Spleen (tissue), 11 donors: ENCODE measurements around the gene PSME1. TPM values are rescaled to one million over a fixed set of nuclear protein-coding genes. Genes with fewer than 3 reads are reported as not detected.

Experiments
- DNase-seq: peaks from one replicate; pipeline ENCODE4 v3.0.0-alpha.2; 2020
- H3K27ac ChIP-seq, 8 donors: fragments of 200-600 bp; sonication (generic) in 7 of 8; 1 replicate in 4 of 8; 2 replicates in 4 of 8; pipeline versions ENCODE4 v1.5.0 to v1.8.0; 2016 to 2021; ENCODE audit warnings: inconsistent platforms in 4 of 8, mild to moderate bottlenecking in 4 of 8, moderate library complexity in 1 of 8
- H3K27me3 ChIP-seq, 7 donors: fragments of 200-600 bp; sonication (generic) in 6 of 7; replicated peaks in 1 of 7; 1 replicate in 4 of 7; 2 replicates in 3 of 7; pipeline versions ENCODE4 v1.5.0 to v1.8.0; 2016 to 2021; ENCODE audit warnings: inconsistent platforms in 3 of 7, mild to moderate bottlenecking in 1 of 7
- H3K36me3 ChIP-seq, 6 donors: fragments of 200-600 bp; sonication (generic) in 5 of 6; 1 replicate in 4 of 6; 2 replicates in 2 of 6; pipeline versions ENCODE4 v1.5.0 to v1.8.0; 2016 to 2021; ENCODE audit warnings: inconsistent platforms in 2 of 6
- H3K4me1 ChIP-seq, 6 donors: fragments of 200-600 bp; sonication (generic) in 5 of 6; 1 replicate in 3 of 6; 2 replicates in 3 of 6; pipeline versions ENCODE4 v1.5.0 to v1.8.0; 2016 to 2021; ENCODE audit warnings: inconsistent platforms in 3 of 6
- H3K4me3 ChIP-seq, 8 donors: fragments of 200-600 bp; sonication (generic) in 7 of 8; 1 replicate in 4 of 8; 2 replicates in 4 of 8; pipeline versions ENCODE4 v1.5.0 to v1.8.0; 2016 to 2021; ENCODE audit warnings: inconsistent platforms in 4 of 8, mild to moderate bottlenecking in 4 of 8, moderate library complexity in 2 of 8
- H3K9me3 ChIP-seq, 8 donors: fragments of 200-600 bp; sonication (generic) in 7 of 8; 1 replicate in 4 of 8; 2 replicates in 4 of 8; pipeline versions ENCODE4 v1.5.0 to v1.8.0; 2016 to 2021; ENCODE audit warnings: inconsistent platforms in 4 of 8
- POLR2A ChIP-seq, 3 donors: fragments of 450-650 bp; IDR thresholded peaks; one replicate each; pipeline ENCODE4 v1.5.1; 2017; ENCODE audit warnings: antibody characterized with exemption in 3 of 3, mild to moderate bottlenecking in 1 of 3
- POLR2AphosphoS5 ChIP-seq, 3 donors: sonication (generic); formaldehyde crosslinking; IDR thresholded peaks; one replicate each; pipeline ENCODE4 v1.5.1; 2017; ENCODE audit warnings: antibody characterized with exemption in 3 of 3
- WGBS, 5 donors: extraction: QIAGEN DNeasy Blood & Tissue Kit in 3 of 5; methylation state at CpG; one replicate each; pipeline versions ENCODE4 v1.1.5 to v1.1.7; 2013 to 2018; 5-methylcytosine and 5-hydroxymethylcytosine counted together
- intact Hi-C: fragments of 100-400 bp; cut with DNase I; formaldehyde crosslinking; loops from one replicate; pipeline ENCODE4 v1.15.0; 2023; ENCODE audit warnings: low total_unique reads
- polyA plus RNA-seq, 3 donors: library from polyadenylated mRNA; stranded (reverse); fragments of 200-250 nt; gene quantifications; one replicate each; pipeline ENCODE4 v1.2.1, GENCODE V29; 2013
- total RNA-seq, 7 donors: library from RNA; depleted of rRNA in 3 of 7; stranded (reverse); fragments of >200 nt in 3 of 7; fragmentation: NEBNext Ultra II Directional in 4 of 7; extraction: Animal tissue kit (Norgen Biotek cat#: 25700) in 4 of 7; gene quantifications; one replicate each; pipeline versions ENCODE4 v1.1.0 to v1.2.1, GENCODE V29; 2016 to 2021
- TF ChIP-seq, protein P1 (sequence below), 11 experiments: fragments of 200-600 bp in 7 of 11; fragments of 450-650 bp in 4 of 11; sonication (generic) in 4 of 11; IDR thresholded peaks in 8 of 11; conservative IDR thresholded peaks in 3 of 11; 1 replicate in 7 of 11; 2 replicates in 4 of 11; pipeline versions ENCODE4 v1.4.0 to v1.8.0; 2016 to 2021; ENCODE audit warnings: antibody characterized with exemption in 11 of 11, inconsistent platforms in 4 of 11, mild to moderate bottlenecking in 1 of 11
- donor health status: healthy with polysubstance abuse.
- donor health status: DM: no; HTN: no; CAD: no; lungs with moderate emphysema.
- donor health status: DM: no; HTN: no; CAD: no.
- donor health status: Bipolar disorder and iron deficiency.
- donor health status: healthy.
- donor health status: DM: no; HTN: no; CAD: no.
- donor health status: DM: yes; HTN: yes; CAD: no.

Gene PSME1
- total and polyA plus RNA-seq, 10 donors: 157 to 441 (median 253) TPM

DNA sequence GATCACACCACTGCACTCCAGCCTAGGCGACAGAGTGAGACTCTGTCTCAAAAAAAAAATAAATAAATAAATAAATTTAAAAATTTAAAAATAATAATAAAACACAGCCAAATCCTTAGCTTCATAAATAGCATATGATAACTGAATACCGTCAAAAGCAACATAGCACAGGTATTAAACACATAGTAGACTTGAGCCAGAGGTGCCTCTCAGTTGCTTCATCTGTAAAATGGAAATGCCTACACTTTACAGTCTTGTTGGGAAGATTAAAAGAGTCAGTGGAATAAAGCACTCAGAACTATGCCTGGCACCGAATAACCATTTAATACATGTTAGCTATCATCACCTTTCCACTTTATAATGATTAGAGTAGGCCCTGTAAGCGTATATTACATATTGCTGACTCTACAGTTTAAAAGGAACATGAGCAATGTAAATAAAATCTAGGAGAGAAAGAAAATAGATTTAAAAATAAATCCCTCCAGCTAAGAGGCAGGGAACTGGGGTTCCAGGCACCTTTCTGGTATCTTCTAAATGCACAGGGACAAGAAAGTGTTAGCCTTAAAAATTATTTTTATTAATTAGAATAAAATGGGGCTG is 29.2 kb upstream of the PSME1 start:
- WGBS, 5 donors: 79 to 93% (median 84%) methylated on average over 4 of the region's 4 CpGs
- intact Hi-C loops: no loop called here
- H3K4me3 ChIP-seq: no peak overlapping the region
- peaks cover 11 to 57% (median 45%) of the 10 kb centered on the region in 6 donors for H3K4me1 ChIP-seq
- TF ChIP-seq POLR2AphosphoS5 (IDR thresholded peaks at IDR 0.05) (no peak), POLR2A (IDR thresholded peaks at IDR 0.05) (no peak)
- TF ChIP-seq, protein P1, sequence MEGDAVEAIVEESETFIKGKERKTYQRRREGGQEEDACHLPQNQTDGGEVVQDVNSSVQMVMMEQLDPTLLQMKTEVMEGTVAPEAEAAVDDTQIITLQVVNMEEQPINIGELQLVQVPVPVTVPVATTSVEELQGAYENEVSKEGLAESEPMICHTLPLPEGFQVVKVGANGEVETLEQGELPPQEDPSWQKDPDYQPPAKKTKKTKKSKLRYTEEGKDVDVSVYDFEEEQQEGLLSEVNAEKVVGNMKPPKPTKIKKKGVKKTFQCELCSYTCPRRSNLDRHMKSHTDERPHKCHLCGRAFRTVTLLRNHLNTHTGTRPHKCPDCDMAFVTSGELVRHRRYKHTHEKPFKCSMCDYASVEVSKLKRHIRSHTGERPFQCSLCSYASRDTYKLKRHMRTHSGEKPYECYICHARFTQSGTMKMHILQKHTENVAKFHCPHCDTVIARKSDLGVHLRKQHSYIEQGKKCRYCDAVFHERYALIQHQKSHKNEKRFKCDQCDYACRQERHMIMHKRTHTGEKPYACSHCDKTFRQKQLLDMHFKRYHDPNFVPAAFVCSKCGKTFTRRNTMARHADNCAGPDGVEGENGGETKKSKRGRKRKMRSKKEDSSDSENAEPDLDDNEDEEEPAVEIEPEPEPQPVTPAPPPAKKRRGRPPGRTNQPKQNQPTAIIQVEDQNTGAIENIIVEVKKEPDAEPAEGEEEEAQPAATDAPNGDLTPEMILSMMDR (IDR thresholded peaks at IDR 0.05 in 8 of 11, conservative IDR thresholded peaks at IDR 0.05 in 3 of 11): no peak
- no peaks in the 10 kb centered on the region for H3K27me3 ChIP-seq
- no peaks in the 10 kb centered on the region for H3K9me3 ChIP-seq
- peaks cover 0 to 35% (median 16%) of the 10 kb centered on the region in 6 donors for H3K36me3 ChIP-seq
- DNase-seq: no peak
- H3K27ac ChIP-seq: peak overlapping the region in 6 of 8 donors; percentile 4 to 72 (median 52)

DNA sequence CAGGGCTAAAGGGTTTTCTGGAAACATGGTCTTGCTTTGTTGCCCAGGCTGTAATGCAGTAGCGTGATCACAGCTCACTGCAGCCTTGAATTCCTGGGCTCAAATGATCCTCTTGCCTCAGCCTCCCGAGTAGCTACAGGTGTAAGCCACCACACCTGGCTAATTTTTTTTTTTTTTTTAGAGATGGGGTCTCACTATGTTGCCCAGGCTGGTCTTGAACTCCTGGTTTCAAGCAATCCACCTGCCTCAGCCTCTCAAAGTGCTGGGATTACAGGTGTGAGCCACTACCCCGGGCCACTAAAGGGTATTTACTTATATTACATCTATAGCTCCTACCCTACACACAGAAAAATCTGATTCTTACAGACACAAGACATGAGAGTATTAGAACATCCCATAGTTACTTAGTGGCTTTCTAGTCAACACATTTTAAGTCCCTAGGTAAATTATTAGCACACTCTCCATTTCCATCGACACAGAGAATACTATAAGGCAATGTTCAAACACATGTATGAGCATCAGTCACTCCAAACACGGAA is 27.6 kb upstream of the PSME1 start:
- Histone ChIP-seq H3K27me3 (no peaks in the 10 kb centered on the region), H3K4me1 (peaks cover 11 to 60% (median 47%) of the 10 kb centered on the region in 6 donors), H3K27ac (peak overlapping the region; percentile 55 to 86 (median 72)), H3K36me3 (peaks cover 0 to 19% (median 8%) of the 10 kb centered on the region in 6 donors), H3K9me3 (no peaks in the 10 kb centered on the region), H3K4me3 (no peak overlapping the region)
- WGBS, 5 donors: 45 to 54% (median 50%) methylated on average over 5 of the region's 5 CpGs
- intact Hi-C loops: no loop called here
- peak; percentile 10 for DNase-seq
- TF ChIP-seq, protein P1 (IDR thresholded peaks at IDR 0.05 in 8 of 11, conservative IDR thresholded peaks at IDR 0.05 in 3 of 11): no peak
- TF ChIP-seq POLR2AphosphoS5 (IDR thresholded peaks at IDR 0.05) (no peak), POLR2A (IDR thresholded peaks at IDR 0.05) (no peak)

- 74 to 86% (median 79%) methylated on average over 9 of the region's 9 CpGs for WGBS, 5 donors
- no peaks in the 10 kb centered on the region for H3K27me3 ChIP-seq
- no peaks in the 10 kb centered on the region for H3K9me3 ChIP-seq
- H3K4me1 ChIP-seq: peaks cover 11 to 65% (median 49%) of the 10 kb centered on the region in 6 donors
- TF ChIP-seq, protein P1 (IDR thresholded peaks at IDR 0.05 in 8 of 11, conservative IDR thresholded peaks at IDR 0.05 in 3 of 11): no peak
- TF ChIP-seq POLR2AphosphoS5 (IDR thresholded peaks at IDR 0.05) (no peak), POLR2A (IDR thresholded peaks at IDR 0.05) (no peak)
- peaks cover 0 to 2% (median 0%) of the 10 kb centered on the region in 6 donors for H3K36me3 ChIP-seq
- H3K27ac ChIP-seq: peak overlapping the region in 4 of 8 donors; percentile 21 to 74 (median 56)
- no peak overlapping the region for H3K4me3 ChIP-seq
- intact Hi-C loops: no loop called here
- peak; percentile 38 for DNase-seq
Measured at GRCh38 chr14:24110060-24110459, 25.9 kb upstream of the PSME1 start.

GRCh38 chr14:24110523-24110922 is 25.5 kb upstream of the PSME1 start:
- H3K27me3 ChIP-seq: no peaks in the 10 kb centered on the region
- TF ChIP-seq, protein P1 (IDR thresholded peaks at IDR 0.05 in 8 of 11, conservative IDR thresholded peaks at IDR 0.05 in 3 of 11): no peak
- TF ChIP-seq POLR2AphosphoS5 (IDR thresholded peaks at IDR 0.05): no peak
- no peak for TF ChIP-seq POLR2A (IDR thresholded peaks at IDR 0.05)
- H3K4me3 ChIP-seq: no peak overlapping the region
- intact Hi-C loops: no loop called here
- DNase-seq: no peak
- no peaks in the 10 kb centered on the region for H3K36me3 ChIP-seq
- peak overlapping the region in 5 of 8 donors; percentile 21 to 74 (median 41) for H3K27ac ChIP-seq
- 46 to 74% (median 68%) methylated on average over 1 of the region's 1 CpG for WGBS, 5 donors
- no peaks in the 10 kb centered on the region for H3K9me3 ChIP-seq
- peaks cover 12 to 67% (median 51%) of the 10 kb centered on the region in 6 donors for H3K4me1 ChIP-seq
